8988T (cell line): Measurements from ENCODE around the gene ZNF816.
A peak's percentile ranks its signal among the peaks of the same experiment; 100 is the strongest.
"Not testable (repeated sequence)": the region's sequence is repeated elsewhere in the genome, so short reads cannot be mapped to it uniquely, and the experiment has no call there.

Experiments
- DNase-seq: peaks from one replicate; pipeline ENCODE4 v3.0.0; 2011

ZNF816 gene

GRCh38 chr19:52959613-52960295 lies 2.9 kb downstream of the ZNF816 start:
- DNase-seq = no peak

GRCh38 chr19:52957591-52957990 lies 5.1 kb downstream of the ZNF816 start:
- no peak for DNase-seq

GRCh38 chr19:52956917-52957316 lies 5.8 kb downstream of the ZNF816 start:
- no peak for DNase-seq

DNA sequence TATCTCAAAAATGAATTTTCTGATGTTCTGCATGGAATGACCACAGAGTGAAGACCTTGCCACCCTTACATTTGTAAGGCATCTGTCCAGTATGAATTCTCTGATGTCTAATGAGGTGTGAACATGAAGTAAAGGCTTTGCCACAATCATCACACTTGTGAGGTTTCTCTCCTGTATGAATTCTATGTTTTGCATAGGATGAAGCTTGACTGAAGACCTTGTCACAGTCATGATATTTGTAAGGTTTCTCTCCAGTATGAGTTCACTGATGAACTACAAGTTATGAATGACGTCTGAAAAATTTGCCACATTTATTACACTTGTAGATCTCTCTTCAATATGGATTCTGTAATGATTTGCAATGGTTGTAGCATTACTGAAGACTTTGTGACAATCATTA lies 13.3 kb downstream of the ZNF816 start:
- no peak for DNase-seq

- DNase-seq = no peak
These were observed 14.5 kb downstream of the ZNF816 start for GRCh38 chr19:52948025-52948770.

DNA sequence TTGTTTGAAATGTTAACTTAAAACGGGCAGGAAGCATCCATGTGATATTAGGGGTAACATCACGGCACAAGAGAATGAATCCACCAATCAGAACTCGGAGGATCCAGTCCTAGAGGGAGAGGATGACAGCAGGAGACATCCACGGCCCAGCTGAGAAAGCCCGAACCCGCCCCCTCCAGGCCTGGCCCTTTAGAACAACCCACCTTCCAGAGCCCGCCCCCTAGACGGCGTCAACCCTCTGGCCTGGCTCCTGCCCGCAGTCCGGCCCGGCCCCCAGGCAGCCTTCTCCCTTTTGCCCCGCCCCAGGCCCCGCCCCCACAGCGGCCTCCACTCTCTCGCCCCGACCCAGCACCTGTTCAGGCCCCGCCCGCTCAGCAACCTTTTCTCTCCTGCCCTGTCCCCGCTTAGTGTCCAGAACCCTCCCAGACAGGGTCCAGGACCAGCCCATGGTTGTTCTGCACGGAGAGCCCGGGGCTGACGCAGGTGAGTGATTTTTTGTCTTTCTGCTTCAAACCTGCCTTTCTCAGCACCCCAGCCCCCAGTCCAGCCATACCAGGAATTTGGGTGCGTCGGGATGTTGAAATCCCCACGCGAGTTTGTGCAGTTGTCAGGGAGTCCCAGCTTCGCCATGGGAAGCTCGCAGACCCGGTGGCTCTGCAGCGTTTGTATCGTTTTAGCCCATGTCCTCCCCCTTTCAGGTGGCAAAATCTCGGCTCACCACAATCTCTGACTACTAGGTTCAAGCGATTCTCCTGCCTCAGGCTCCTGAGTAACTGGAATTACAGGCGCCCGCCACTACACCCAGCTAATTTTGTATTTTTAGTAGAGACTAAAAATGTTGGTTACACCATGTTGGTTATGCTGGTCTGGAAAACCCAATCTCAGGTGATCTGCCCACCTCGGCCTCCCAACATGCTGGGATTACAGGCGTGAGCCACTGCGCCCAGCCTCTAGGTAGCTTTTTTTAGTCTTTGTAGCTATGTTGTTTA lies 16.1 kb downstream of the ZNF816 start:
- DNase-seq = no peak

GRCh38 chr19:52945652-52946321 lies 16.9 kb downstream of the ZNF816 start:
- no peak for DNase-seq

DNA sequence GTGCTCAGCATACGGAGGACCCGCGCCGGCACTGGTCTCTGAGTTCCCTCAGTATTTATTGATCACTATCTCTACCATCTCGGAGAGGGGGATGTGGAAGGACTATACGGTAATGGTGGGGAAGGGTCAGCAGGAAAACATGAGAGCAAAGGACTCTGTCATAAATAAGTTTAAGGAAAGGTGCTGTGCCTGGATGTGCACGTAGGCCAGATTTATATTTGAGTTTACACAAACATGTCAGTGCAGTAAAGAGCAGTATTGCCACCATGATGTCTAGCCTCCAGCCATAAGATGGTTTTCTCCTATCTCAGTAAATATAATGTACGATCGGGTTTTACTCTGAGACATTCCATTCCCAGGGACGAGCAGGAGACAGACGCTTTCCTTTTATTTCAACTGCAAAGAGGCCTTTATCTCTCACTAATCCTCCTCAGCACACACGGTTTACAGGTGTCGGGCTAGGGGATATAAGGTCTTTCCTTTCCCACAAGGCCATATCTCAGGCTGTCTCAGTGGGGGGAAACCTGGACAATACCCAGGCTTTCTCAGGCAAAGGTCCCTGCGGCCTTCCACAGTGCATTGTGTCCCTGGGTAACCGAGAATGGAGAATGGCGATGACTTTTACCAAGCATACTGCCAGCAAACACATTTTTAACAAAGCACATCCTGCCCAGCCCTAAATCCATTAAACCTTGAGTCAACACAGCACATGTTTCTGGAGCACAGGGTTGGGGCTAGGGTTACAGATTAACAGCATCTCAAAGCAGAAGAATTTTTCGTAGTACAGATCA lies 17.8 kb downstream of the ZNF816 start:
- DNase-seq = not testable (repeated sequence)

- no peak for DNase-seq
These were observed 18.6 kb downstream of the ZNF816 start for GRCh38 chr19:52943884-52944643.

GRCh38 chr19:52943134-52943883 lies 19.4 kb downstream of the ZNF816 start:
- DNase-seq = no peak

DNA sequence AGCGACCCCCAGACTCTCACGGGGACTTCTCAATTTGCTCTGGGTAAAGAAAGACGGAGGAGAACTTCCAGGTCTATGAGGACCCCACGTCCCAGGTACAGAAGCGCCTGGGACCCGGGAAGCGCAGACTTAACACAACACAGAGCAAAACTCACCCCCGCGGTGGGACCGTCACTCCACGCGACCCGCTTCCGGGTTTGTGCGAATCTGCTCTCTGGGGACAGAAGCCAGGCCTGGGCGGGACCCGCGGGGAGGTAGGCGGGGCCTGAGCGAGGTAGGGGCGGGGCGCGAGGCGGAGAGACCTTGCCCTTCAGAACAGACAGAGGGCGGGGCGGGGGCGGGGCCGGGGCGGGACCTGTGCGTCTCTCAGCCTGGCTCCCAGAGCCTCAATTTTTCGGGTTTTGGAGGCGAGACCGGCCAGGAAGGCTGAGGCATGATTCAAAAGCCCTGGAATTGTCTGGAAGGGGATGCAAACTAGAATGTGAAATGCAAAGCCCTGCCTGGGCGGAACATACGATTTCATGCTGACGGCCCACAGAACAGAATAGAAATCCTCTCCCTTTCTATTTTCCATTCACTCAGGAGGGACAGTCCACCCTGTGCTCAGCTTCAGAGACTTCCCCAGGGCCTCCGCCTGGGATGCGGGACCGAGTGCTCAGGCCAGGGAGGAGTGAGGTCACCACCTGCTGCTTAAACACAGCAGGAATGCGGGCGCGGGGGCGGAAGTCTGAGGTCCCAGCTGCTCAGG lies 20.1 kb downstream of the ZNF816 start:
- DNase-seq = peak; percentile 34

GRCh38 chr19:52941941-52942385 lies 20.7 kb downstream of the ZNF816 start:
- DNase-seq = no peak

DNA sequence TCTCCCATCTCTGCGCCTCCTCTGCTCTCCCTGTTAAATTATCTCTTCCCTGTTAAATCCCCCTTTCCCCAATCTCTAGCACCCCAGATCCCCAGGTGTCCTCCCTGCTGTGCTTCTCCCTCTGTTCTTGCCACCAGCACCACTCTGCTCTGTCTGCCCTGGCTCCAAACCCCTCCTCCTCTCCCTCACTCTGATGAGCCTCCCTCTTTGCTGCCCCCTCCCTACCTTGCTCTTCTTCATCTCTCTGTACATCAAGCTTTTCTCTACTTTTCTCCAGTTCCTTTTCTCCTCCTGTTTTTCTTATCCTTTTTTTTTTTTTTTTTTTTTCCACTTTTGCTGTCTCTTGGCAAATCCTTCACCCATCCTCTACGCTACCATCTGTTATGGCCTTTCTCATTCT lies 21.2 kb downstream of the ZNF816 start:
- DNase-seq = not testable (repeated sequence)

DNA sequence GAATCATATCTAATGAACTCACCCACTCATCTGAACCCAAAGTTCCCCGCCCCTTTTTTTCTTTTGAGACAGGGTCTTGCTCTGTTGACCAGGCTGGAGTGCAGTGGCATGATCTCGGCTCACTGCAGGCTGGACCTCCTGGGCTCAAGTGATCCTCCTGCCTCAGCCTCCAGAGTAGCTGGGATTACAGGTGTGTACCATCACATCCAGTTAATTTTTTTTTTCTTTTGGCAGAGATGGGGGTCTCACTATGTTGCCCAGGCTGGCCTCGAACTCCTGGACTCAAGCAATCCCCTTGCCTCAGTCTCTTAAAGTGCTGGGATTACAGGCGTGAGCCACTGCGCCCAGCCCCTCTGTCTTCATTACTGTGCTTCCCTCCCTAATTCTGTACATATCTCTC lies 21.8 kb downstream of the ZNF816 start:
- not testable (repeated sequence) for DNase-seq

DNA sequence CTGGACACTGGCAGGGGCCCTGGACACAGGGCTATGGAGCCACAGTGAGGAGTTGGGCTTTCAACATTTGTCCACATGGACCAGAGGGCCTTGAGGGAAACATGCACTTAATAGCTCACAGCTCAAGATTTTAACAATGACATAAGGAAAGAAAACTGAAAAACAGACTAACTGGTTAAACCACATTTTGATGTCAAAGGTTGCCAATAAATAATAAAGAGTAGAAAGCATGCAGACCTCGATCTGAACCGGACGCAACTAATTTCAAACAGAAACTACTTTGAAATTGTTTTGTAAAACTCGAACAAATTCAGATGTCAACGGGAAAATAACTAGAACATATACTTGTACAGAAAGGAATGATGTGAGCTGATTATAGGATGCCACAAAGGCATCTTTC lies 23.9 kb downstream of the ZNF816 start:
- no peak for DNase-seq

DNA sequence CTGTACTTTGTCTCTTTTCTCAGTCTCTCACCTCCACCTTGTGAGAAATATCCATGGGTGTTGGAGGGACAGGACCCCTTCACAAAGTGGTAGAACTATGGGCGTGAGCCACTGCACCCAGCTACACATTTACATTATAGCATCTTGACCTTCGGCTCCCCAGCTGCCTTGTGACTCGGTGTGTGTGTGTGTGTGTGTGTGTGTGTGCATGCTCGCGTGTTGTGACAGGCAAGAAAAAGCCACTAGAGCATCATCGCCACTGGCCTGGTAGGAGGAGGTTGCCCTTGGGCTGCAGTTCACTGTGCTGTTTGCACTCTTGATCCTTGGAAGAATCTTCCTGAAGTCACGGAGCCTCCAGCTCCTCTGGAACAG lies 25.7 kb downstream of the ZNF816 start:
- no peak for DNase-seq

GRCh38 chr19:52936151-52936953 lies 26.3 kb downstream of the ZNF816 start:
- no peak for DNase-seq

DNA sequence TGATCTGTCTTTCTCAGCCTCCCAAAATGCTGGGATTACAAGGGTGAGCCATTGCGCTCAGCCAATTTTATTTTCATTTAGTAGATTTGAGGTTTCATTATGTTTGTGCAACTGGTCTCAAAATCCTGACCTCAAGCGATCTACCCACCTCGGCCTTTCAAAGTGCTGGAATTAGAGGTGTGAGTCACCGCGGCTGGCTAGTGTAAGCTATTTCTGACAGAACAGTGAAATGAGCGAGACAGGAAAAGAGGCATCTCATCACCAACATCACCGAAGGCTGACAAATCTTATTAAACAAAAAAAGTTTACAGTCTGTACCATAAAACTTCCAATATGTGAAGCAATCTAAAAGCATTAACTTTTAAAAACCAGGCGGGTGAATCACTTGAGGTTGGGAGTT lies 27.2 kb downstream of the ZNF816 start:
- DNase-seq = no peak

- not testable (repeated sequence) for DNase-seq
These were observed 38.0 kb downstream of the ZNF816 start for GRCh38 chr19:52924641-52925040.
